Endothelial cell of umbilical vein (primary cell): Measurements from ENCODE around the gene AK4. TPM values are rescaled to one million over a fixed set of nuclear protein-coding genes. Genes with fewer than 3 reads are reported as not detected.

Experiments used
- BruUV-seq: library from RNA; stranded (reverse); fragments of 400-500 nt; replicated peaks from 2 replicates; lab custom pipeline; 2021; lab: Mats Ljungman, UMichigan
- CTCF ChIA-PET: fragments of 300-600, 350-600 bp; sonication (Branson Sonifier 250); formaldehyde crosslinking; loops from one replicate; lab custom pipeline; 2021; ENCODE audit warnings: antibody characterized with exemption, inconsistent platforms; lab: Charles Lee
- POLR2A ChIA-PET: fragments of 300-600, 350-600 bp; sonication (Branson Sonifier 250); formaldehyde crosslinking; loops from one replicate; lab custom pipeline; 2021; ENCODE audit warnings: antibody characterized with exemption, inconsistent platforms; lab: Charles Lee
- DNase-seq: peaks from one replicate; pipeline ENCODE4 v3.0.0-alpha.2; 2011; ENCODE audit warnings: low read depth, low spot score
- FAIRE-seq: peaks from 2 replicates; lab custom pipeline; 2011; peaks lifted over from hg19 to GRCh38; lab: Jason Lieb, UNC
- H2AFZ ChIP-seq: 2 replicates; pipeline ENCODE4 v1.6.0; 2012; ENCODE audit warnings: low read depth, low read length, control low read depth, inconsistent platforms
- H3K27ac ChIP-seq: 2 replicates; pipeline ENCODE4 v1.5.1; 2011; ENCODE audit warnings: low read depth, mild to moderate bottlenecking, control low read depth, low read length, moderate library complexity; ENCODE audit not compliant: insufficient read depth
- H3K27me3 ChIP-seq, 2 experiments: 2 replicates each; pipeline versions ENCODE4 v1.6.0 to v1.6.1; 2011; ENCODE audit warnings: low read length in 2 of 2, mixed read lengths in 1 of 2; ENCODE audit not compliant: control insufficient read depth in 2 of 2, insufficient read depth in 2 of 2
- H3K36me3 ChIP-seq, 2 experiments: 2 replicates in 1 of 2; 3 replicates in 1 of 2; pipeline ENCODE4 v1.5.1; 2011; ENCODE audit warnings: low read length in 2 of 2, mild to moderate bottlenecking in 1 of 2, moderate library complexity in 1 of 2; ENCODE audit not compliant: control insufficient read depth in 2 of 2, insufficient read depth in 2 of 2; ENCODE audit errors: extremely low read depth in 1 of 2
- H3K4me1 ChIP-seq: 3 replicates; pipeline ENCODE4 v1.5.1; 2011; ENCODE audit warnings: mild to moderate bottlenecking, low read length; ENCODE audit not compliant: control insufficient read depth, insufficient read depth; ENCODE audit errors: extremely low read depth
- H3K4me2 ChIP-seq: 2 replicates; pipeline ENCODE4 v1.6.1; 2011; ENCODE audit warnings: low read length, control low read depth, mixed read lengths; ENCODE audit not compliant: insufficient read depth
- H3K4me3 ChIP-seq, 3 experiments: fragments of 200-600 bp in 1 of 3; sonication (generic), shearing (Covaris generic) in 1 of 3; replicated peaks in 1 of 3; 2 replicates each; pipeline ENCODE4 v1.5.1; 2011 to 2016; ENCODE audit warnings: control low read depth in 3 of 3, low read length in 3 of 3, mild to moderate bottlenecking in 2 of 3, inconsistent platforms in 1 of 3, low read depth in 1 of 3, moderate library complexity in 1 of 3; ENCODE audit not compliant: insufficient read depth in 1 of 3
- H3K79me2 ChIP-seq: 2 replicates; pipeline ENCODE4 v1.6.0; 2012; ENCODE audit warnings: low read length, inconsistent platforms; ENCODE audit not compliant: control insufficient read depth, insufficient read depth
- H3K9ac ChIP-seq: replicated peaks from 2 replicates; pipeline ENCODE3; 2011; ENCODE audit warnings: low read length, control low read depth; ENCODE audit not compliant: insufficient read depth; ENCODE audit errors: extremely low read depth
- H3K9me1 ChIP-seq: replicated peaks from 3 replicates; pipeline ENCODE4 v1.6.0; 2011; ENCODE audit warnings: mild to moderate bottlenecking, low read length; ENCODE audit not compliant: control insufficient read depth, insufficient read depth; ENCODE audit errors: extremely low read depth
- H3K9me3 ChIP-seq: replicated peaks from 2 replicates; pipeline ENCODE4 v1.5.1; 2012; ENCODE audit warnings: low read length, inconsistent platforms; ENCODE audit not compliant: control insufficient read depth, insufficient read depth
- H4K20me1 ChIP-seq: replicated peaks from 2 replicates; pipeline ENCODE3; 2011; ENCODE audit warnings: mild to moderate bottlenecking, low read length; ENCODE audit not compliant: control insufficient read depth, insufficient read depth; ENCODE audit errors: extremely low read depth
- CTCF ChIP-seq, 2 donors: IDR thresholded peaks; 1 replicate in 1 of 2; 2 replicates in 1 of 2; pipeline ENCODE4 v1.5.1; 2011; ENCODE audit warnings: low read length in 2 of 2, mild to moderate bottlenecking in 2 of 2, moderate library complexity in 2 of 2, control low read depth in 1 of 2, inconsistent platforms in 1 of 2, low read depth in 1 of 2; ENCODE audit not compliant: insufficient read depth in 1 of 2; ENCODE audit errors: extremely low read depth in 1 of 2
- EZH2 ChIP-seq: IDR thresholded peaks from 2 replicates; pipeline ENCODE4 v1.6.1; 2012; ENCODE audit warnings: borderline replicate concordance, low read depth, mild to moderate bottlenecking, moderate library complexity, low read length, inconsistent platforms; ENCODE audit not compliant: severe bottlenecking
- FOS ChIP-seq: IDR thresholded peaks from 2 replicates; pipeline ENCODE4 v1.6.1; 2011; ENCODE audit warnings: mild to moderate bottlenecking, low read length, moderate library complexity, borderline replicate concordance; ENCODE audit not compliant: insufficient read depth
- GATA2 ChIP-seq: IDR thresholded peaks from 2 replicates; pipeline ENCODE4 v1.7.0; 2011; ENCODE audit warnings: low read depth, mild to moderate bottlenecking, moderate library complexity, mixed read lengths, low read length; ENCODE audit not compliant: insufficient read length, insufficient read depth
- JUN ChIP-seq: IDR thresholded peaks from 2 replicates; pipeline ENCODE4 v1.6.1; 2011; ENCODE audit warnings: borderline replicate concordance, low read depth; ENCODE audit not compliant: insufficient read length, insufficient read depth
- MAX ChIP-seq: IDR thresholded peaks from 2 replicates; pipeline ENCODE4 v1.6.1; 2011; ENCODE audit not compliant: insufficient read depth, insufficient read length
- MYC ChIP-seq: IDR thresholded peaks from one replicate; pipeline ENCODE4 v1.6.1; 2011; ENCODE audit warnings: mild to moderate bottlenecking, low read depth, low read length
- POLR2A ChIP-seq: IDR thresholded peaks from 2 replicates; pipeline ENCODE4 v1.6.1; 2012; ENCODE audit warnings: low read depth, mild to moderate bottlenecking, control low read depth, low read length
- POLR2AphosphoS5 ChIP-seq: IDR thresholded peaks from 2 replicates; pipeline ENCODE4 v1.6.1; 2012; ENCODE audit warnings: low read depth, mild to moderate bottlenecking, control low read depth, low read length, moderate library complexity; ENCODE audit not compliant: insufficient read depth
- dilution Hi-C: fragments of 300-500 bp; cut with MboI; formaldehyde crosslinking; loops from one replicate; pipeline ENCODE4 v1.15.0; 2019; ENCODE audit warnings: low sequenced_read_pairs; ENCODE audit not compliant: extremely low pct_ligation_motif_present
- intact Hi-C: fragments of 100-400 bp; cut with micrococcal nuclease; formaldehyde crosslinking; loops from one replicate; pipeline ENCODE4 v1.10.0; 2022
- polyA plus RNA-seq, 4 experiments: library from polyadenylated mRNA; depleted of rRNA in 3 of 4; stranded (reverse) in 3 of 4; unstranded in 1 of 4; fragments of >200 nt; gene quantifications; 2 replicates each; pipeline versions ENCODE4 v1.2.1 to v1.2.3, GENCODE V29; 2011 to 2012; ENCODE audit warnings: missing spikeins in 1 of 4
- total RNA-seq: library from RNA; stranded (reverse); gene quantifications from 2 replicates; pipeline ENCODE4 v1.2.3, GENCODE V29; 2021

The AK4 gene
- total and polyA plus RNA-seq, 2 donors (not counting 3 experiments of a cell fraction or from before 2014, with no cell fraction given) = 2.2 to 5.6 TPM

- H2AFZ ChIP-seq = no peak overlapping the region
- no peaks in the 10 kb centered on the region for H3K9me1 ChIP-seq
- CTCF ChIA-PET = interaction anchor here (1.3 kb wide), 1 partner anchor 13 kb away, joined by 3 read pairs; no protein-coding TSS in a partner anchor
- H4K20me1 ChIP-seq = no peaks in the 10 kb centered on the region
- DNase-seq (no peak), FAIRE-seq (no peak)
- no peak overlapping the region for H3K4me2 ChIP-seq
- no peaks in the 10 kb centered on the region for H3K9me3 ChIP-seq
- no peak overlapping the region for H3K27ac ChIP-seq
- POLR2A ChIA-PET = no interaction called here
- H3K9ac ChIP-seq = no peak overlapping the region
- H3K4me1 ChIP-seq = no peaks in the 10 kb centered on the region
- peaks cover 0 to 5% of the 10 kb centered on the region in 2 experiments for H3K27me3 ChIP-seq
- no TSS peak for BruUV-seq
- no peak overlapping the region for H3K4me3 ChIP-seq
- TF ChIP-seq FOS = no peak
- dilution Hi-C loops (no loop called here), intact Hi-C loops (no loop called here)
- no peaks in the 10 kb centered on the region for H3K36me3 ChIP-seq
- H3K79me2 ChIP-seq = no peaks in the 10 kb centered on the region
Observed at GRCh38 chr1:65153635-65154034, 5.6 kb downstream of the AK4 start.

GRCh38 chr1:65156910-65157545 lies 9.0 kb downstream of the AK4 start:
- ChIA-PET CTCF (no interaction called here), POLR2A (no interaction called here)
- no peak overlapping the region for H3K4me2 ChIP-seq
- no peaks in the 10 kb centered on the region for H4K20me1 ChIP-seq
- H3K27ac ChIP-seq = no peak overlapping the region
- H3K27me3 ChIP-seq = no peaks in the 10 kb centered on the region
- no peaks in the 10 kb centered on the region for H3K4me1 ChIP-seq
- H3K9me1 ChIP-seq = no peaks in the 10 kb centered on the region
- no peak overlapping the region for H2AFZ ChIP-seq
- H3K79me2 ChIP-seq = no peaks in the 10 kb centered on the region
- no peaks in the 10 kb centered on the region for H3K9me3 ChIP-seq
- H3K4me3 ChIP-seq = no peak overlapping the region
- no peak for TF ChIP-seq FOS
- TF ChIP-seq MYC = no peak
- no peak for TF ChIP-seq JUN
- TF ChIP-seq POLR2A = no peak
- no peak for TF ChIP-seq MAX
- TF ChIP-seq GATA2 = no peak
- no peak for TF ChIP-seq CTCF (IDR thresholded peaks at IDR 0.05; ENCODE audit: extremely low read depth in 1 of 2, insufficient read depth in 1 of 2, low read depth in 1 of 2, low read length in 2 of 2)
- no peak for TF ChIP-seq EZH2
- TF ChIP-seq POLR2AphosphoS5 = no peak
- FAIRE-seq (no peak), DNase-seq (no peak)
- intact Hi-C loops (no loop called here), dilution Hi-C loops (no loop called here)
- no peaks in the 10 kb centered on the region for H3K36me3 ChIP-seq
- H3K9ac ChIP-seq = no peak overlapping the region
- BruUV-seq = no TSS peak
